ENCODE data around the gene LRRC25.

DNA sequence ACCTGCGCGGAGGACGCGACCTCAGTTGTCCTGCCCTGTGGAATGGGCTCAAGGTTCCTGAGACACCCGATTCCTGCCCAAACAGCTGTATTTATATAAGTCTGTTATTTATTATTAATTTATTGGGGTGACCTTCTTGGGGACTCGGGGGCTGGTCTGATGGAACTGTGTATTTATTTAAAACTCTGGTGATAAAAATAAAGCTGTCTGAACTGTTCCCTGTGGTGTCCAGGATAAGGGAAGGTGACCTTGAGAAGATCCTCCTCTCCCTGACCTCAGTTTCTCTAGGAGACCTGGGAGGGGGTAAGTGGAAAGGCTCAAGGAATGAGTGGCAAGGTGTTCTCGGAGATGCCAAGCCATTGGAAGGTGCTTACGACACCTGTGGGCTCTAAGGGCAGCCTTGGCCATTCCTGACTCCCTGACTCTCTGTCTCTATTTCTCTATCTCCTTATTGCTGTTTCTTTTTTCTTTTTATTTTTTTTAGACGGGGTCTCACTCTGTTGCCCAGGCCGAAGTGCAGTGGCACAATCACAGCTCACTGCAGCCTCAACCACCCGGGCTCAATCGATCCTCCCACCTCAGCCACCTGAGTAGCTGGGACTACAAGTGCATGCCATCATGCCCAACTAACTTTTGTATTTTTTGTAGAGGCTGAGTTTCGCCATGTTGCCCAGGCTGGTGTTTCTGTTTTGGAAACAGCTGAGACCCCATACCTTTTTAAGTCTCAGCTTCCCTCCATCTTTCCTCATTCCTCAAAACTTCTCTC lies 8.3 kb downstream of the LRRC25 start:
- TF ChIP-seq, protein P1, sequence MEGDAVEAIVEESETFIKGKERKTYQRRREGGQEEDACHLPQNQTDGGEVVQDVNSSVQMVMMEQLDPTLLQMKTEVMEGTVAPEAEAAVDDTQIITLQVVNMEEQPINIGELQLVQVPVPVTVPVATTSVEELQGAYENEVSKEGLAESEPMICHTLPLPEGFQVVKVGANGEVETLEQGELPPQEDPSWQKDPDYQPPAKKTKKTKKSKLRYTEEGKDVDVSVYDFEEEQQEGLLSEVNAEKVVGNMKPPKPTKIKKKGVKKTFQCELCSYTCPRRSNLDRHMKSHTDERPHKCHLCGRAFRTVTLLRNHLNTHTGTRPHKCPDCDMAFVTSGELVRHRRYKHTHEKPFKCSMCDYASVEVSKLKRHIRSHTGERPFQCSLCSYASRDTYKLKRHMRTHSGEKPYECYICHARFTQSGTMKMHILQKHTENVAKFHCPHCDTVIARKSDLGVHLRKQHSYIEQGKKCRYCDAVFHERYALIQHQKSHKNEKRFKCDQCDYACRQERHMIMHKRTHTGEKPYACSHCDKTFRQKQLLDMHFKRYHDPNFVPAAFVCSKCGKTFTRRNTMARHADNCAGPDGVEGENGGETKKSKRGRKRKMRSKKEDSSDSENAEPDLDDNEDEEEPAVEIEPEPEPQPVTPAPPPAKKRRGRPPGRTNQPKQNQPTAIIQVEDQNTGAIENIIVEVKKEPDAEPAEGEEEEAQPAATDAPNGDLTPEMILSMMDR (IDR thresholded peaks at IDR 0.05; ENCODE audit: low read depth, low read length), result no peak
- no peak for TF ChIP-seq EZH2phosphoT487 (IDR thresholded peaks at IDR 0.05; ENCODE audit: low read depth)

Data from OCI-LY3 (cell line).